Chondrocyte (in vitro differentiated cells): ENCODE measurements around the gene LAMA5. TPM values are rescaled to one million over a fixed set of nuclear protein-coding genes. Genes with fewer than 3 reads are reported as not detected.

Source experiments
- DNase-seq: peaks from one replicate; pipeline ENCODE4 v3.0.0; 2021; ENCODE audit warnings: mixed read lengths, low spot score
- H3K27ac Mint-ChIP-seq: one replicate; pipeline ENCODE4 v1.8.0; 2021; ENCODE audit warnings: mild to moderate bottlenecking, moderate library complexity, mixed read lengths; ENCODE audit not compliant: unreplicated experiment
- H3K27me3 Mint-ChIP-seq: 2 replicates; pipeline ENCODE4 v1.8.0; 2021; ENCODE audit warnings: low read depth, mixed read lengths
- H3K36me3 Mint-ChIP-seq: 2 replicates; pipeline ENCODE4 v1.8.0; 2021; ENCODE audit warnings: low read depth, mixed read lengths
- H3K4me1 Mint-ChIP-seq: 2 replicates; pipeline ENCODE4 v1.8.0; 2021; ENCODE audit warnings: low read depth, mild to moderate bottlenecking, mixed read lengths
- H3K4me3 Mint-ChIP-seq: one replicate; pipeline ENCODE4 v1.8.0; 2021; ENCODE audit warnings: mild to moderate bottlenecking, moderate library complexity, mixed read lengths; ENCODE audit not compliant: unreplicated experiment
- H3K9me3 Mint-ChIP-seq: 2 replicates; pipeline ENCODE4 v1.8.0; 2021; ENCODE audit warnings: low read depth, mixed read lengths
- total RNA-seq: library from RNA; stranded (reverse); gene quantifications from 3 replicates; pipeline ENCODE4 v1.2.1, GENCODE V29; 2021
- TF ChIP-seq, protein P1 (sequence below): fragments of 200-600 bp; sonication (generic); IDR thresholded peaks from 2 replicates; pipeline ENCODE4 v1.5.0; 2021; ENCODE audit warnings: antibody characterized with exemption, mild to moderate bottlenecking, moderate library complexity

LAMA5 gene
- total RNA-seq, 1 donor from 2014 or later: 368 TPM

DNA sequence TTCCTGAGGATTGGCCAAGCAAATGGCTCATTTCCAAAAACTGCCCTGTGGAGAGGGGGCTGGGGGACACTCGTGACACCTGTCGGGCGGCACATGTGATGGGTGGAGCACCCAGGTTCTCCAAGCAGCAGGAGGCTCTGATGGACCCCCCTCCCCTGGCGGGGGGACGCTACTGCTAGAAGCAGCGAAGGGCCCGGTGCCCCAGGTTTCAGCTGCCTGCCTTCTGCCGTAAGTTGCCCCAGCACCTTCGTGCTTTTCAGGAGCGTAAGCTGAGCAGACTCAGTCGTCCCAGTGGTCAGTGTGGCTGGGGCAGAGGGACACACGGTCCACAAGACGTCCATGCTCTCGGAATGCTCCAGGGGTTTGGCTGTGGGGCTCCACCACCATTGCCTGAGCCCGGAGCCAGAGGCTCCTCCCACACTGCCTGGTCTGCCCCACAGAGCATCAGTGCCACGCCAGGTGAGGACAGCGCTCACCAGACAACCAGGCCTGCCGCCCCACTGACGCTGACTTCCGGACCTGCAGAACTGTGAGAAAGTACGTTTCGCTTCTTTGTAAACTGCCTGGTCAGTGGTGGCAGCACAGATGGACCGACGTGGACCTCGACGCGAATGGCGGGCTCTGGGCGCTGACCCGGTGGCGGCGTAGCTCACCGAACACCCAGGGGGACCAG is 68.4 kb downstream of the LAMA5 start:
- no peak for DNase-seq
- TF ChIP-seq, protein P1, sequence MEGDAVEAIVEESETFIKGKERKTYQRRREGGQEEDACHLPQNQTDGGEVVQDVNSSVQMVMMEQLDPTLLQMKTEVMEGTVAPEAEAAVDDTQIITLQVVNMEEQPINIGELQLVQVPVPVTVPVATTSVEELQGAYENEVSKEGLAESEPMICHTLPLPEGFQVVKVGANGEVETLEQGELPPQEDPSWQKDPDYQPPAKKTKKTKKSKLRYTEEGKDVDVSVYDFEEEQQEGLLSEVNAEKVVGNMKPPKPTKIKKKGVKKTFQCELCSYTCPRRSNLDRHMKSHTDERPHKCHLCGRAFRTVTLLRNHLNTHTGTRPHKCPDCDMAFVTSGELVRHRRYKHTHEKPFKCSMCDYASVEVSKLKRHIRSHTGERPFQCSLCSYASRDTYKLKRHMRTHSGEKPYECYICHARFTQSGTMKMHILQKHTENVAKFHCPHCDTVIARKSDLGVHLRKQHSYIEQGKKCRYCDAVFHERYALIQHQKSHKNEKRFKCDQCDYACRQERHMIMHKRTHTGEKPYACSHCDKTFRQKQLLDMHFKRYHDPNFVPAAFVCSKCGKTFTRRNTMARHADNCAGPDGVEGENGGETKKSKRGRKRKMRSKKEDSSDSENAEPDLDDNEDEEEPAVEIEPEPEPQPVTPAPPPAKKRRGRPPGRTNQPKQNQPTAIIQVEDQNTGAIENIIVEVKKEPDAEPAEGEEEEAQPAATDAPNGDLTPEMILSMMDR: no peak
- Mint-ChIP-seq H3K27ac (no peak overlapping the region), H3K36me3 (peaks cover 11% of the 10 kb centered on the region), H3K4me1 (peaks cover 12% of the 10 kb centered on the region), H3K4me3 (no peak overlapping the region), H3K9me3 (no peaks in the 10 kb centered on the region), H3K27me3 (no peaks in the 10 kb centered on the region)

DNA sequence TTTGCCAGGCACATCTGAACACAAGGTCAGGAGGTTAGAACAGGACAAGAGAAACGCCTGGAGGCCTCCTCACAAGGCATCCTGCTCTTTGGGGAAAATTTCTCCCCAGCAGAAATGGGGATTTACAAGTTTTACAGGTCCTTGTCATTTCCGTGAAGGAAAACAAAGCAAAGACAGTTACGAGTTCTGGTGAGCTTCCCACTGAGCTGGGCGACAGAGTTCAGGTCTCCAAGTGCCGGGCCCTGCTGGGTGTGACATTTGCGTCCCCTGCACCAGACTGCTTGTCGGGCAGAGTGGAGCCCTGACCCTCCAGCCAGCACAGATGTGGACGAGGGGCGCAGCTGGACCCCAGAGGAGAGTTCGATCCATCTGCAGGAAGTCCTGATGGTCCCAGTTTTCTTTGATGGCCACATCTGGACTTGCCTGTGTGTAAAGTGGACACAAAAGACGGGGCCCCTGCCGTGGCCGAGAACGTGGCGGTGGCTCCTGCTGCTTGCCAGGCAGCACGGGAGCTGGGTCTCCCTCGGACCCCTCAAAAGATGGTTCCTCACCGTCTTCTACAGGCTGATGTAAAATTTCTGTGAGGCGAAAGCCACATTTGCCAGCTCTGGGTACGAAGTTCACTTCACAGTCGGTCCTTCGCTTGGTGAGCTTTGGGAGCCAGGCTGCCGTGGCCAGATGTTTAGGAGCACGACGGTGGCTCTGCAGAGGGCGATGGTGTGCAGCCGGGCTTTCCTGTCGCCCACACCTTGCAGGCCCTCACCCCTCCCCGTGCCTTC is 69.5 kb downstream of the LAMA5 start:
- no peaks in the 10 kb centered on the region for H3K27me3 Mint-ChIP-seq
- no peak for DNase-seq
- H3K4me3 Mint-ChIP-seq: no peak overlapping the region
- no peaks in the 10 kb centered on the region for H3K9me3 Mint-ChIP-seq
- TF ChIP-seq, protein P1: no peak
- peaks cover 11% of the 10 kb centered on the region for H3K36me3 Mint-ChIP-seq
- peaks cover 9% of the 10 kb centered on the region for H3K4me1 Mint-ChIP-seq
- no peak overlapping the region for H3K27ac Mint-ChIP-seq

DNA sequence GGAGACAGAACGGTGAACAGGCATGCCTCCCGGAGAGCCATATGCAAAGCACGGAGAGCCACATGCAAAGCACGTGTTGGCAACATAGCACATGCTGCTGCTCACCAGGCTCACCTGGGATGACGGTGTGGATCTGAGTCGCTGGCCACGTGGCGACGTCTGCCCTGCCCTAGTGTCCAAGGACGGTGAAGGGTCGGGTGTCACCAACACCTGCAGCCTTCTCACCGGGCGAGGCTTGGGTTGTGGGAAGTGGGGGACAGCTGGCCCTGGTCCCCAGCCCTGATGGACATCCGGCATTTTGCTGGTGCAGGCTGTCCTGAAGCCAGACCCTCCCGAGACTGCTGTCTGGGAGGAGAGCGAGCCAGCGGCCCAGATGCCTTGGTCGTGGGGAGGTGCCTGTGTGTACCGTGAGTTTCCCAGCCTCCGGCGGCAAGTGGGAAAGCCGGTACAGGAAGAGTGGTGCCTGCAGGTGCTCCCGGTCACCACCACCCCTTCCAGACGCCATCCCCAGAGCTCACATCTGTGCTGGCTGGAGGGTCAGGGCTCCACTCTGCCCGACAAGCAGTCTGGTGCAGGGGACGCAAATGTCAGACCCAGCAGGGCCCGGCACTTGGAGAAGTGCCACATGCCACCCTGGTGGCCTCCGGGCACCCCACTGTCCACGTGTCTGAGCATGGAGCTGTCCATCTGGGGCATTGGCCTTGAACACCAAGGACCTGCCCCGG is 70.2 kb downstream of the LAMA5 start:
- H3K36me3 Mint-ChIP-seq: peaks cover 14% of the 10 kb centered on the region
- no peak overlapping the region for H3K27ac Mint-ChIP-seq
- TF ChIP-seq, protein P1: no peak
- no peaks in the 10 kb centered on the region for H3K27me3 Mint-ChIP-seq
- no peak for DNase-seq
- H3K4me1 Mint-ChIP-seq: peaks cover 3% of the 10 kb centered on the region
- no peaks in the 10 kb centered on the region for H3K9me3 Mint-ChIP-seq
- H3K4me3 Mint-ChIP-seq: no peak overlapping the region

DNA sequence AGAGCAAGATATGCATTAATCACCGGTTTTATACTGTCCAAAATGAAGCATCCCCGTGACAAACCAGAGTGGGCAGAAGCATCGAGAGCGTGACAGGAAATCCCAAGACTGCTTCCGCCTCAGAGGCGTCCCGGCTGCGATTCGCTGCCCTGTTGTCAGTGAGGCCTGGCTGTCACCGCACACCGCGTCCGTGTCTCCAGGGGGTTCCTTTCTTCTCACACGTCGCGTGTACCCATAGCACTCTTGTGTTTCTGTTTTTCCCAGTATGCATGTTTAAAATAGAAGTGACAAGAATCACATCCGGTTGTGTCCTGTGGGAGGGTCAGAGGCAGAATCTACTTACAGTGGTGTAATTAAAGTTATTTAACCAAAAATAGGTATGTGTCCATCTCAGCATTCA is 72.6 kb downstream of the LAMA5 start:
- Mint-ChIP-seq H3K27ac (no peak overlapping the region), H3K4me3 (no peak overlapping the region), H3K27me3 (no peaks in the 10 kb centered on the region), H3K36me3 (peaks cover 18% of the 10 kb centered on the region), H3K9me3 (no peaks in the 10 kb centered on the region), H3K4me1 (no peaks in the 10 kb centered on the region)
- TF ChIP-seq, protein P1: no peak
- no peak for DNase-seq

DNA sequence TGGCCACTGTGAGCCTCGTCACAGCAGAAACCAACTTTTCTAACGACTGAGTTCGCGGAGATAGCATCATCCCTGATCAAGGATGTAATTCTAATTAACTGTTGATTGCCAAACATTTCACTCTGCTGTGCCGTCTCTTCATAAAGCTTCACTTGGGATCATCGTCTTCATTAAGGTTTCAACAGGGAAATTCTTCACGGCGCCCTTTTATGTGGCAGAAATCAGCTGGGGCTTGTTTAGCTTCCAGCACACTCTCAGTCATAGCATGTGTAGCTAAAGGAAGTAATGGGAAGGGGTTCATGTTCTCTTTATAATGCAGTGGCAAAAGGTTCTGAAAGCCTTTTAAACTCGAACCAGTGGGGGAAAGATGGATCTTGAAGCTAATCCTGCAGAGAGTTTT is 73.2 kb downstream of the LAMA5 start:
- peaks cover 18% of the 10 kb centered on the region for H3K36me3 Mint-ChIP-seq
- TF ChIP-seq, protein P1: no peak
- no peak for DNase-seq
- H3K9me3 Mint-ChIP-seq: no peaks in the 10 kb centered on the region
- H3K4me1 Mint-ChIP-seq: no peaks in the 10 kb centered on the region
- no peaks in the 10 kb centered on the region for H3K27me3 Mint-ChIP-seq
- no peak overlapping the region for H3K27ac Mint-ChIP-seq
- no peak overlapping the region for H3K4me3 Mint-ChIP-seq
